ENCODE data around the gene ZBTB32.

- no peak for TF ChIP-seq CTCF (IDR thresholded peaks at IDR 0.05)
- TF ChIP-seq POLR2A (IDR thresholded peaks at IDR 0.05) = no peak
- TF ChIP-seq POLR2AphosphoS5 (IDR thresholded peaks at IDR 0.05) = no peak
- TF ChIP-seq EP300 (IDR thresholded peaks at IDR 0.05) = no peak
These were observed 38.8 kb upstream of the ZBTB32 start for GRCh38 chr19:35665604-35666003.
